Testis (tissue), 3 donors: ENCODE measurements around the gene HNRNPR. TPM values are rescaled to one million over a fixed set of nuclear protein-coding genes. Genes with fewer than 3 reads are reported as not detected.

Source experiments
- DNase-seq: peaks from one replicate; pipeline ENCODE4 v3.0.0-alpha.2; 2019
- H3K27ac ChIP-seq, 2 donors: fragments of 200-600 bp; sonication (generic); one replicate each; pipeline ENCODE4 v1.5.1; 2019
- H3K27me3 ChIP-seq: fragments of 200-600 bp; sonication (generic); one replicate; pipeline ENCODE4 v1.5.1; 2019
- H3K36me3 ChIP-seq: fragments of 200-600 bp; sonication (generic); one replicate; pipeline ENCODE4 v1.5.1; 2017; ENCODE audit warnings: low read depth; ENCODE audit errors: missing control alignments
- H3K4me1 ChIP-seq: fragments of 200-600 bp; sonication (generic); one replicate; pipeline ENCODE4 v1.5.1; 2019
- H3K4me3 ChIP-seq, 2 donors: fragments of 200-600 bp; sonication (generic); one replicate each; pipeline ENCODE4 v1.5.1; 2017 to 2019
- H3K9me3 ChIP-seq: fragments of 200-600 bp; sonication (generic); one replicate; pipeline ENCODE4 v1.5.1; 2017
- CTCF ChIP-seq, 3 experiments: fragments of 450-650 bp in 2 of 3; fragments of 200-600 bp in 1 of 3; sonication (generic) in 1 of 3; IDR thresholded peaks; one replicate each; pipeline ENCODE4 v1.5.1; 2016 to 2019; ENCODE audit warnings: antibody characterized with exemption in 3 of 3, mild to moderate bottlenecking in 2 of 3, moderate library complexity in 1 of 3
- POLR2A ChIP-seq: fragments of 450-650 bp; IDR thresholded peaks from one replicate; pipeline ENCODE4 v1.6.1; 2017; ENCODE audit warnings: antibody characterized with exemption, mild to moderate bottlenecking, moderate library complexity
- WGBS, 2 donors: methylation state at CpG; one replicate each; pipeline ENCODE4 v1.1.5; 2018; 5-methylcytosine and 5-hydroxymethylcytosine counted together
- intact Hi-C: fragments of 100-400 bp; cut with DNase I; formaldehyde crosslinking; loops from one replicate; pipeline ENCODE4 v1.15.1; 2023; ENCODE audit warnings: low total_unique reads
- polyA plus RNA-seq: library from polyadenylated mRNA; stranded (reverse); fragments of 350-450 nt; fragmentation: Illumina TruSeq; extraction: RNeasy Lipid Tissue Mini Kit (QIAGEN cat#74804); gene quantifications from one replicate; pipeline ENCODE4 v1.2.3, GENCODE V29; 2014; ENCODE audit warnings: low read depth, low replicate concordance; ENCODE audit not compliant: insufficient read depth
- total RNA-seq, 2 donors: library from RNA; depleted of rRNA; stranded (reverse); fragments of >200 nt; gene quantifications; one replicate each; pipeline ENCODE4 v1.2.3, GENCODE V29; 2016

The HNRNPR gene
- total and polyA plus RNA-seq, 3 donors from 2014 or later: 89.6 to 95.8 (median 93.8) TPM

DNA sequence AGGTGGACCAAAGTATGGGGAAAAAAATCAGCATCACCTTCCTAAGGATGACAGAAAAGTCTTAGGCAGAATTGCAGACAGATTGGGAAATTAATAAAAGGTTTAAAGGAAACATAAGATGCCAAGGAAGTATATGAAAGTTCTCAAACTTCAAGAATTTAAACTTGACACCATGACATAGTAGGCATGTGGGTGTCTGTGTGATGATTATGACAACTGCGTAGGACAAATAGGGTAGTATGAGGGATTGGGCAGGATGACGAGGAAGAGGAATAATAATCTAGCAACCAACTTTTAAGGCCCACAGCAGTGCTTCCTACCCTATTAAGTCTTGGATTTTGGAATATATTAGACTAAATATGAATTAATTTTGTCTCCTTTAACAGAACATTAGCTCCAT is 52.4 kb downstream of the HNRNPR start:
- H3K27ac ChIP-seq: no peak overlapping the region
- H3K4me3 ChIP-seq: no peak overlapping the region
- H3K36me3 ChIP-seq: no peaks in the 10 kb centered on the region
- no peaks in the 10 kb centered on the region for H3K9me3 ChIP-seq
- intact Hi-C loops: no loop called here
- no peak for DNase-seq
- no peaks in the 10 kb centered on the region for H3K4me1 ChIP-seq
- 91 to 98% methylated on average over 2 of the region's 2 CpGs for WGBS, 2 donors
- H3K27me3 ChIP-seq: no peaks in the 10 kb centered on the region
- TF ChIP-seq POLR2A (no peak), CTCF (IDR thresholded peaks at IDR 0.05) (no peak)

- Histone ChIP-seq H3K4me3 (no peak overlapping the region), H3K4me1 (no peaks in the 10 kb centered on the region), H3K36me3 (no peaks in the 10 kb centered on the region), H3K27ac (no peak overlapping the region), H3K27me3 (no peaks in the 10 kb centered on the region), H3K9me3 (no peaks in the 10 kb centered on the region)
- intact Hi-C loops: no loop called here
- TF ChIP-seq POLR2A: no peak
- TF ChIP-seq CTCF (IDR thresholded peaks at IDR 0.05): no peak
- 83 to 89% methylated on average over 9 of the region's 9 CpGs for WGBS, 2 donors
- no peak for DNase-seq
These were observed 53.1 kb downstream of the HNRNPR start for GRCh38 chr1:23290836-23291565.

GRCh38 chr1:23288671-23289070 is 55.4 kb downstream of the HNRNPR start:
- H3K4me3 ChIP-seq: no peak overlapping the region

GRCh38 chr1:23288201-23288600 is 55.9 kb downstream of the HNRNPR start:
- no peaks in the 10 kb centered on the region for H3K9me3 ChIP-seq
- no peaks in the 10 kb centered on the region for H3K4me1 ChIP-seq
- H3K36me3 ChIP-seq: no peaks in the 10 kb centered on the region
- H3K4me3 ChIP-seq: no peak overlapping the region
- no peak overlapping the region for H3K27ac ChIP-seq
- no peaks in the 10 kb centered on the region for H3K27me3 ChIP-seq
- no peak for DNase-seq
- intact Hi-C loops: no loop called here
- no peak for TF ChIP-seq POLR2A
- no peak for TF ChIP-seq CTCF (IDR thresholded peaks at IDR 0.05)

More at GRCh38 chr1:23288671-23289070, 55.4 kb downstream of the HNRNPR start:
- 74 to 84% methylated on average over 3 of the region's 3 CpGs for WGBS, 2 donors
- no peaks in the 10 kb centered on the region for H3K9me3 ChIP-seq
- no peaks in the 10 kb centered on the region for H3K27me3 ChIP-seq
- no peak for TF ChIP-seq POLR2A
- no peak for TF ChIP-seq CTCF (IDR thresholded peaks at IDR 0.05)
- DNase-seq: no peak
- H3K27ac ChIP-seq: no peak overlapping the region
- H3K4me1 ChIP-seq: no peaks in the 10 kb centered on the region
- intact Hi-C loops: no loop called here
- H3K36me3 ChIP-seq: no peaks in the 10 kb centered on the region

DNA sequence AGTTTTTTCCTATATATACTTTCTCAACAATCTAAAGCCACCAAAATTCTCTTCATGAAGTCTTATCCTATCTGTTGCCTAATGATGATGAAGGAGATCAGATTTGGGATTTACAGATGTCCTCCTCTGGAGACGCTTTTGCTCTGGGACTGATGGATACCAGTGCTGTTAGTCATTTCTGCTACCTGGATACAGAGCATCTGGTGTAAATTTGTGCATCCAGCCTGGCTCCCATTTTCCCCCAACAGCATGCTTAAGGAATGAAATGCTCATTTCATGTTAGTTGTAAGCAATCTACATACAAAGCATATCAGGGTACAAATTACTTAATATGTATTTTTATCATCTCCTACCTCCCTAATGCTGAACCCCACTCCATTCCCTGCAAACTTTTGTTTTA is 57.7 kb downstream of the HNRNPR start:
- Histone ChIP-seq H3K9me3 (no peaks in the 10 kb centered on the region), H3K27ac (no peak overlapping the region), H3K4me3 (no peak overlapping the region), H3K36me3 (no peaks in the 10 kb centered on the region), H3K27me3 (no peaks in the 10 kb centered on the region), H3K4me1 (no peaks in the 10 kb centered on the region)
- no peak for TF ChIP-seq POLR2A
- no peak for TF ChIP-seq CTCF (IDR thresholded peaks at IDR 0.05)
- DNase-seq: no peak
- intact Hi-C loops: no loop called here
- WGBS, 2 donors: 93 to 94% methylated on average over 1 of the region's 1 CpG
